Choroid plexus epithelial cell (primary cell): ENCODE data around the gene CACNA1D.

Source experiments
- DNase-seq: peaks from one replicate; pipeline ENCODE4 v3.0.0-alpha.2; 2010; ENCODE audit warnings: low read depth
- H3K4me3 ChIP-seq: 2 replicates; pipeline ENCODE4 v1.5.1; 2011; ENCODE audit warnings: low read depth, mild to moderate bottlenecking, control low read depth, low read length, moderate library complexity
- CTCF ChIP-seq: conservative IDR thresholded peaks from 2 replicates; pipeline ENCODE4 v1.5.1; 2011; ENCODE audit warnings: low read depth, mild to moderate bottlenecking, control low read depth, inconsistent platforms, low read length, moderate library complexity

Gene CACNA1D

GRCh38 chr3:53794597-53794996 is 300.2 kb downstream of the CACNA1D start:
- no peak for TF ChIP-seq CTCF
- DNase-seq, result peak; percentile 14
- no peak overlapping the region for H3K4me3 ChIP-seq

- H3K4me3 ChIP-seq, result no peak overlapping the region
- no peak for TF ChIP-seq CTCF
- DNase-seq, result no peak
Measured at GRCh38 chr3:53795176-53795575, 300.8 kb downstream of the CACNA1D start.

- no peak overlapping the region for H3K4me3 ChIP-seq
- no peak for DNase-seq
- no peak for TF ChIP-seq CTCF
Measured at GRCh38 chr3:53795789-53796560, 301.6 kb downstream of the CACNA1D start.

GRCh38 chr3:53798144-53798543 is 303.7 kb downstream of the CACNA1D start:
- no peak overlapping the region for H3K4me3 ChIP-seq
- no peak for DNase-seq
- TF ChIP-seq CTCF, result no peak

GRCh38 chr3:53799338-53799865 is 305.0 kb downstream of the CACNA1D start:
- TF ChIP-seq CTCF, result no peak
- DNase-seq, result no peak
- H3K4me3 ChIP-seq, result no peak overlapping the region

GRCh38 chr3:53800041-53800906 is 305.9 kb downstream of the CACNA1D start:
- DNase-seq, result no peak
- H3K4me3 ChIP-seq, result no peak overlapping the region
- TF ChIP-seq CTCF, result no peak
